ENCODE measurements around the gene CRYBG1.

DNA sequence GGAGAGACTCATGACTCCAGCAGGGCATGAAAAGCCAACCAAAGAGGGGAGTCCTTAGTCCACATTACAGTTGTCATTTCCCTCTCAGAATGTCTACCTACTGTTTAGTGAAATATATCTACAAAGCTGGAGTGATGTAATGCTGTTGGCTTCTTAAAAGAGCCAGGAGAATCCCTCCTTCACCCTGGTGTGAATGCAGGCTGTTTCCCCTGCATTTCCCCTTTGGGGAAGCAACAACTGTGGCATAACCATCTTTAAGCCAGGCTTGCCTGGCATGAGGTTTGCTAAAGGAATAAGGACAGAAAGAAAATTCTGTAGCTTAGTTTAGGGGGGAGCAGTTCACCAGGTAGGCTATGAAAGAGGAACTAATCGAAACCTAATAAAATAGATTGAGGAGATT is 129.5 kb downstream of the CRYBG1 start:
- TF ChIP-seq, protein P1, sequence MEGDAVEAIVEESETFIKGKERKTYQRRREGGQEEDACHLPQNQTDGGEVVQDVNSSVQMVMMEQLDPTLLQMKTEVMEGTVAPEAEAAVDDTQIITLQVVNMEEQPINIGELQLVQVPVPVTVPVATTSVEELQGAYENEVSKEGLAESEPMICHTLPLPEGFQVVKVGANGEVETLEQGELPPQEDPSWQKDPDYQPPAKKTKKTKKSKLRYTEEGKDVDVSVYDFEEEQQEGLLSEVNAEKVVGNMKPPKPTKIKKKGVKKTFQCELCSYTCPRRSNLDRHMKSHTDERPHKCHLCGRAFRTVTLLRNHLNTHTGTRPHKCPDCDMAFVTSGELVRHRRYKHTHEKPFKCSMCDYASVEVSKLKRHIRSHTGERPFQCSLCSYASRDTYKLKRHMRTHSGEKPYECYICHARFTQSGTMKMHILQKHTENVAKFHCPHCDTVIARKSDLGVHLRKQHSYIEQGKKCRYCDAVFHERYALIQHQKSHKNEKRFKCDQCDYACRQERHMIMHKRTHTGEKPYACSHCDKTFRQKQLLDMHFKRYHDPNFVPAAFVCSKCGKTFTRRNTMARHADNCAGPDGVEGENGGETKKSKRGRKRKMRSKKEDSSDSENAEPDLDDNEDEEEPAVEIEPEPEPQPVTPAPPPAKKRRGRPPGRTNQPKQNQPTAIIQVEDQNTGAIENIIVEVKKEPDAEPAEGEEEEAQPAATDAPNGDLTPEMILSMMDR (IDR thresholded peaks at IDR 0.05): no peak
- no peak for TF ChIP-seq POLR2A (IDR thresholded peaks at IDR 0.05)
